NOMO-1 treated with dmso at 0.1 percent for 144 hours (cell line): ENCODE measurements around the gene VRK3.
"Not testable (repeated sequence)": the region's sequence is repeated elsewhere in the genome, so short reads cannot be mapped to it uniquely, and the experiment has no call there.

Experiments used
- DNase-seq: peaks from one replicate; lab custom pipeline; 2025; ENCODE audit not compliant: unreplicated experiment; lab: John Stamatoyannopoulos, UW

The VRK3 gene

DNA sequence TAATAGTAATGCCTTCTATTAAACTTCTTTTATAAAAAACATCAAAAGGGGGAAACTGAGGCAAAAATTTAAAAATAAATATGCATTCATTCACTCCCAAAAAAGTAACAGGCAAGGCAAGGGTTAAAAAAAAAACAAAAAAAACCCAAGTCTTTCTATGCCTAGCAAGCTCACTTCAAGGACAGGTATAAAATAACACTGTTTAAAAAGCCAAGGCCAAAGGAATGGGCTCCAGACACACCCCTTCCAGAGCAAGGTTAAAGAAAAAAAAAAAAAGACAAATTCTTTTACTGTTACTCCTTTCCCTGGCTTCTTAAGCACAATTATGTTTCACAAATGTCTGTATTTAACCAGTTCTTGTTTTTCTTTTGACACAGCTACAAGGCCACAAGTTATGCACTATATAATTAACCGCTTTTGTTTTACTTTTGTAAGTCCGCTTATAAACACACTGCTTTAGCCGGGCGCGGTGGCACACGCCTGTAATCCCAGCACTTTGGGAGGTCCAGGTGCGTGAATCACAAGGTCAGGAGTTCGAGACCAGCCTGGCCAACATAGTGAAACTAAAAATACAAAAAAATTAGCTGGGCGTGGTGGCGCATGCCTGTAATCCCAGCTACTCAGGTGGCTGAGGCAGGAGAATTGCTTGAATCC is 67.8 kb downstream of the VRK3 start:
- DNase-seq: no peak

DNA sequence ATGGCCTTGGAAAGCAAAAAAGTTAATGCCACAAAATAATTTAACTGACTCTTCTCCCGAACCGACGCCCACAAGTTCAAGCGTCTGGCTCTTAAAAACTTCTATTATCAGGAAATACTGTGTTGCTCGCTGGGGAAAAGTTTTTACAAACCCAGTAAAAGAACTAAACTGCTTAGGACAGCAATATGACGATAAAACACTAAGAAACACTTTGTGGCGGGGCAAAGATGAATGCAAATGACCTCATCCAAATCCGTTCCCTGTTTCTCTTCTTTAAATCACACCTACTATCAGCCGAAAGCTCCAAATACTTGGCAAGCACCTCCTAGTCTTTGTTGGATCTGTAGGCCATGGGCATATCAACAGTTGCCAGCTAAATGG is 69.1 kb downstream of the VRK3 start:
- no peak for DNase-seq

DNA sequence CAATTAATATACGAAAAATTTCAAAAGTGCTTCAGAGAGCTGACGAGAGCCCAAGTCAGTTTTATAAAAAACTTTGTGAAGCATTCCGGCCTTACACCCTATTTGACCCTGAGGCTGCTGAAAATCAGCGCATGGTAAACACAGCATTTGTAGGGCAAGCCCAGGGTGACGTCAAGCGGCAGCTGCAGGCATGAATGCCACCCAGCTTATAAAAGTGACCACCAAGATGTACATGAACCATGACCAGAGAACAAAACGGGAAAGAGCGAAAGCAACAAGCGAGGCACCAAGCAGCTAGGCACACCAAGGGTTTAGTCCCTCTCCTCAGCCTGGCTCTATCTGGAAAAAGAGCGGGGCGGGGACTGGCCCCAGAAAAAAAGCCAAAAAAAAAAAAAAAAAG is 70.2 kb downstream of the VRK3 start:
- DNase-seq: no peak

DNA sequence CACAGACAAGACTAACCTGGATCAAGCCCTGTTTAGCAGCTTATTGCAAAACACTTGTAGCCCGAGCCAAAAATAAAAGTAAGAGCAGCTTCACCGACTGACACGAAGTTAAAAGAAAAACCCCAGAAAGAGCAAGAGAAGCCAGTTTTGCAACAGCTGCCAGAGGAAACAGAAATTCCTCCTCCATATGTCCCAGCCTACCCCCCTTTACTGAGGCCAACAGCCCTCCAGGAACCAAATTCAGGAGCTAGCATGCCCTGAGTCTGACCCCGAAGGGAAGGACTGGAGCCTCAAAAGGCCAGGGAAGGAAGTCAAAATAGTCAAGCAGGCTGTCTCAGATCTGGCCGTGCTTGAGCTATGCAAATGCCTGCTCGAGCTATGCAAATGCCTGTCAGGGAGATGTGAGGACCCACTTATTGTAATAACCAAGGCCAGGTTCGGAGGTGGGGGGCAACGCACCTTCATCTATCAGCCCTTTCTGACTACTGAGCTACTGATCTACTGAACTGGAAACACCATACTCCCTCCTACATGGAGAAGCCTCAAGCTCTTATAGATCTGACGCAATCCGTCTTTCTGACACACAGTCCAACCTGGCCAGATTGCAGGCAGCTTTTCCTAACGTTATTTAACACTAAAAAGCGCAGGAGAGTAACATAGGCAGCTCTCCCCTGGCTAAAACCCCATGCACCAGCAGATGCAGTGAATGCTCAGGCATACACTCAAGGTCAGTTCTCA is 70.9 kb downstream of the VRK3 start:
- no peak for DNase-seq

DNA sequence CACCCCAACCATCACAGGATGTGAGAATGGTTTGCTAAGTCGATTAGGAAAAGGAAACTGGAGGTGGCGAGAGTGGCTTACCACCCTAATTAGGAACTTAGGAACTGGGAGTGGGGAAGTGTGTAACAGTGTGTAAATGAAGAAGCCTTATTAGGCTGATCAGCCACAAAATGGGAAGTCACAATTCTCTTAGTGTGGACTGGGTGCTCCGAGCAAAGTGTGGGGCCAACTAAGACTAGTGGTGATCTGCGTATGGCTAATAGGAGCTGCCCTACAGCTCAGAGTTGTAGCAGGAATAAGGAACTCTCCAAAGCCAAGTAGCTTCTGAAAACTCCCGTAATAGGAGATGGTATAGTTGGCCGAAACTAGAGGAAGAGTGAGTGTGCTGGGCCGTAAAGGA is 71.8 kb downstream of the VRK3 start:
- peak; percentile 44 for DNase-seq

DNA sequence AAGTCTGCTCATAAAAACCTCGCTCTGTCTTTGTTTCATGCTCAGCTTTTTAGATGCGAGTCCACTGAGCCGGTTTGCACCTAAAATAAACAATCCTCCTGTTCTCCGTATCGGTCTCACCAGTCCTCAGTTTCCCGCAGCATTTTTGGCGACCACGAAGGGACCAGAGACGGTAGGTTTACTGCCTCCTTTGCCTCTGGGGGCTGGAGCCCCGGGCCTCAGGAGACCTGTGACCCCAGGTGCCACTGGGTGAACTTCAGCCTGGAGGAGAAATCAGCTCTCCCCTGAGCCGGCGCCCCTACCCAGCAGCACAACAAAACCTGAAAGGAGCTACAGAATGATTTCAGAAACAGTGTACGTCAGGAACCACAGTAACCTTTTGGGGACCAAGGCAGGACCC is 72.3 kb downstream of the VRK3 start:
- no peak for DNase-seq

DNA sequence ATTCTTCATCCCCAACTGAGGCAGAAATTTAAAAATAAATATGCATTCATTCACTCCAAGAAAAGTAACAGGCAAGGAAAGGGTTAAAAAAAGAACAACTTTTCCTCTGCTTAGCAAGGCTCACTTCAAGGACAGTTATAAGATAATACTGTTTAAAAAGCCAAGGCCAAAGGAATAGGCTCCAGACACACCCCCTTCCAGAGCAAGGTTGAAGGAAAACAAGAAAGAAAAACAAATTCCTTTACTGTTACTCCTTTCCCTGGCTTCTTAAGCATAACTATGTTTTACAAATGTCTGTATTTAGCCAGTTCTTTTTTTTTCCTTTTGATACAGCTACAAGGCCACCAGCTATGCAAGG is 72.7 kb downstream of the VRK3 start:
- no peak for DNase-seq

DNA sequence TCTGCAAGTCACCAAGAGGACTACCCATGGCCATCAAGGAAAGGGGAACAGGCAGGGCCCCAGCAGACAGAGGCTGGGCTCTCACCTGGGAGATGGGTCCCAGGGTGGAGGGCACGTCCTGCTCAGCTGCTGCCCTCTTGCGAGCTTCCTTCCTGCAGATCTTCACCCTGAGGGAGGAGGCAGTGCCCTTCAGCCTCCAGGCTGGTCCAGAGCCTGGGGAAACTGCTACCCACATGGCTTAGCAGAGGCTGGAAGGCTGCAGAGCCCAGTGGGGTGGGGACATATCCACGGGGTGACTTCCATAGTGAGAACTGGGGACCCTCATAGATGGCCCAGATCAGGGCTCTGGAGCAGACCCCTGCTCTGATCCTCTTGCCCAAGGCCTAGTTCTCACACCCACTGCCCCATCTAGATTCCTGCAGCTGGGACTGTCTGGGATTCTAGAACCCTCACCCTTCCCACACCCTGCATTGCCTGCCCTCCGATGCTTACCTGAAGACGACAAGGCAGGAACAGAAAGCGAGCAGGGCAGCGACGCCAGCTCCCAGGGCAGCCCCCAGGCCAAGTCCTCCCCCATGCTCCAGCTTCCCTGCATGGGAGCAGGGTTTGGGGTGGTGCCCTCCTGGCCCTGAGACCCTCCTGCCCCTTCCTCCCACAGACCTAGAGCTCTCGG is 73.2 kb downstream of the VRK3 start:
- DNase-seq: no peak

DNA sequence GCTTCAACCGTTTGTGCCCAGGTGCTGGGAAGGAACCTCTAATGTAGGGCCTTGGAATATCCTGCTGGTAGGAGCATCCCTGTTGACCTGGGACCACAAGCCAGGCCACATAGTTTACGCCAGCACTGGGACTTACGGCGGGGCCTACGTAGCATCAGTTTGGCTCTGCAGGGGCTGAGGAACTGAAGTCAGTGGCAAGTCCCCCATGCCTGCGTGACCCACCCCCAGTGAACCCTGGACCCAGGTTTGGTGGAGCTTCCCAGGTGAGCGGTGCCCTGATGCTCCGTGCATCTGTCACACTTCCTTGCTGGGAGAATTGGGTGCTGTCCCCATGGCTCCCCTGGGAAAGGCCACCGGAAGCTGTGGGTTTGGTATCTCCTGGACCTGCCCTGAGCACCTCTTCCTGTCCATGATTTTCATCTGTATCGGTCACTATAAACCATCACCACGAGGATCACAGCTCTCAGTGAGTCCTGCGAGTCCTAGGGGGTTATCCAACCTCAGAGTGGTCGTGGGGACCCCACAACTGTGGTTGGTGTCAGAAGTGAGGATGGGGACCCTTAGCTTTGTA is 74.1 kb downstream of the VRK3 start:
- DNase-seq: no peak

DNA sequence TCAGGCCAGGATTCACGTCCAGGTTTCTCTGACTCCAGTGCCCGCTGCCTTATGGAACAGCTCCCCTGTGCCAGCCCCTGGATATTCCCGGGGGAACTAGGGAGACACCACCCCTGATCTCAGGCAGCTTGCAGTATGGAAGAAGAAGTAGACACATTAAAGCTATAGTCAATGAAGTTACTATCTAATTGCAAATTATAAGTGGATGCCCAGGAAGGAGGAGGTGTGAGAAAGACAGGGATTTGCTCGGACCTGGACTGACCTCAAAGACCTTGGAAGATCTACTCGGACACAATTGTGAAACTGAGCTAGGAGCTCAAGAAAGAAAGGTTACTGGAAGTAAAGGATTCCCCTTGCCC is 74.6 kb downstream of the VRK3 start:
- DNase-seq: no peak

DNA sequence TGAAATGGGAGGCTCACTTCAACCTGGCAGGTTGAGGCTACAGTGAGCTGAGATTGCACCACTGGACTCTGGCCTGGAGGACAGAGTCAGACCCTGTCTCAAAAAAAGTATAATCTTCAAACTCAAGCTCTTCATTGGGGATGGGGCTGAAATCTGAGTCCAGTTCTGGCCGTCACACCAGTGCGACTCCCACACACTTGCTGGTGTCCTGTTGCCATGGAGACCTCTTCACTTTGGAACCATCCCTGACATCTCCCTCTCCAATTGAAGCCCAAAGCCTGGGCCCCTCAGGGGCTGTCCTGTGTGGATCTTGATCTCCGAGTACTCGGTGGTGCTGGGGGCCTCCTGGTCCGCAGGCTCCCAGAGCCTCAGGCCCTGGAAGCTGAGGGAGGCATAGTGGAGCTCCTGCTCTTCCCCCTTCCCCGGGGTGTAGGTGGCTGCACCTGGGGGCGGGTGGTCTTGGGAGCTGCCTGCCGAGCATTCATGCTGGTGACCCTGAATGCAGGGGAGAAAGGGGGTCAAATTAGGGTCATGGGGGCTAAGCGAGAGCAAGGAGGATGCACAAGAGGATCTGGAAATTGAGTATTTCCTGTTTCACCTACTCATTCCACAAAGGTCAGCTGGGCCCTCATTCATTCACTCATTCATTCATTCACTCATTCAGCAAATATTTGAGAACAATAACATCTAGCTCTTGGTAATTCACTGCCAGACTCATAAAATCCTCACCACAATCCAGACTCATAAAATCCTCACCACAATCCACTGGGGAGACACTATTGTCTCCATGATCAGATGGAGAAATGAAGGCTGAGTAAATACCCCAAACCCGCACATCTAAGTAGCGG is 75.2 kb downstream of the VRK3 start:
- no peak for DNase-seq

DNA sequence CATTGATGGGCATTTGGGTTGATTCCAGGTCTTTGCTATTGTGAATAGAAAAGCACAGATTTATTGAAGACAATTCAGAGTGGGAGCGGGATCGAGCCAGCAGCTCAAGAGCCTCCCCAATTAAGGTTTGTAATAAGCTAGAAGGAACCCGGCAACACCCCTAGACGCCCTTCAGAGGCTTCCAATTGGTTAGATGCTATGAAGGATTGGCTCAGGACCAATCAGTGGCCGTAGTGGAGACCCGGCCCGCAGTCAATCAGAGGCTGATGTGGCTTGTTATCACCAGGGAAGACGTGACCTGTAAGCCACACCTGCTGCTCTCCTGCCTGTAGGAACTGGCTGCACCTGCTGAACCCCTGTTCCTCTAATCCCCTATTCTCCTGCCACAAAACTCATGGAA is 78.8 kb downstream of the VRK3 start:
- DNase-seq: no peak

DNA sequence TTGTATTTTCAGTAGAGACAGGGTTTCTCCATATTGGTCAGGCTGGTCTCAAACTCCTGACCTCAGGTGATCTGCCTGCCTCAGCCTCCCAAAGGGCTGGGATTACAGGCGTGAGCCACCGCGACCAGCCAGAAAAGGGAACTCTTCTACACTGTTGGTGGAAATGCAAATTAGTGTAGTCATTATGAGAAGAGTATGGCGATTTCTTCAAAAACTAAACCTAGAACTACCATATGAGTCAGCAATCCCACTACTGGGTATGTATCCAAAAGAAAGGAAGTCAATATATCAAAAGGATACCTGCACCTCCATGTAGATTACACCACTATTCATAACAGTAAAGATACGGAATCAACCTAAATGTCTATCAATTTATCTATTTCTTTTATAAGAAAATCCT is 80.6 kb downstream of the VRK3 start:
- not testable (repeated sequence) for DNase-seq

DNA sequence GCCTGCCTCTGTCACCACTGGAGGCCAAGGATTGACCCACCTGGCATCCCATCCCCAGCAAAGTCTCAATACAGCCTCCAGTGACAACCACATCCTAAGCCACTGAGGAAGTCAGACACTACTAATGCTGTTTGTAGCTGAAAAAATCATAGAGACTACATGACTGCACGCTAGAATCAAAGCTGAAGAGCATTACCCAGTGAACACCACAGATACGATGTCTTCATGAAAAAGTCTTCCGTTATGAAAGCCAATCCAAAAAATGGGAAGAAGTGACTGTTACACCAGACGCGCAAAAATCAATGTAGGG is 84.7 kb downstream of the VRK3 start:
- no peak for DNase-seq

DNA sequence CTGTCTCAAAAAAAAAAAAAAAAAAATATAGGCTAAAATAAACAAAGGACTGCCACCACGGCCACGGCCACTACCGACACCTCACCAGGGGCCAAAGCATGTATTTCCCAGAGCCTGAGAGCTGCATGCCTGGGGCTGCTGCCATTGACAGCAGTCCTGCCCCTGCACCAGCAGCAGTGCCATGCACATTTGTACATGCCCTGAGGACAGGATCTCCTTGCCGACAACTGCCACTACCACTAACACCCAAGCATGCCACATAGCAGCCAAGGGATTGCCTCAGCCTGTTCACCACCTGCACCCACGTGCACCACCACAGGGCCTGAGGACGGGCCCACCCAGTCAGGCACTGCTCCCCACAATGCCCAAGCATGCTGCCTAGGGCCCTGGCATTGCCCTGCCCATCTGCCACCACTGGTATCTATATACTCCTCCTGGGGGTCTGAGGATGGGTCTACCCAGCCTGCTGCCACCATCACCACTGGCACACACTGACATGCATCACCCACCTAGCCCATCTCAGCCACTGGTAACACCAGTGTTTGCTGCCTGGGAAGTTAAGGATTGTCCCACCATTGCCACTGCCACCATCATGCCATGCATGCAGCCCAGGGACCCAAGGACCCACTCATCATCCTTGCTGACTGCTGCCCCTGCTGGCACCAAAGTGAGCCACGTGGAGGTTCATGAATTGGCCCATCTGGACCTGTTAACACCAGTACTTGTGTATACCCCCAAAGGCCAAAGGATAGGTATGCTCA is 85.3 kb downstream of the VRK3 start:
- DNase-seq: no peak

DNA sequence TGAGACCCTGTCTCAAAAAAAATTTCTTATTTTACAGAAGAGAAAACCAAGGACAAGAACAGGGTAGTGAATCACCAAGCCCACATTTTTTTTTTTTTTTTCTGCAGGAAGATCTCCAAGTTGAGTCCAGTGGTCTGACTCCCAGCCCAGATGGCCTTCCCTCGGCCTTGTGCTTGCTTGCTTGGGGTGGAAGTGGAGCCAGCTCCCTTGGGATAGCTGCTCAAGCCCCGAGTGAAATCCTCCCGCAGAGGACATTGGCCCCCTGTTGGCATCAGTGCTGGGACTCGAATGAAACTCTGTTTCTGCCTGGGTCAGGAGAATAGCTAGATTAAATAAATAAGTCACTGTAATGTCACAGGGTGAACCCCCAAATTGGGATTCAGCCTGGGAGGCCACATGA is 86.5 kb downstream of the VRK3 start:
- no peak for DNase-seq

DNA sequence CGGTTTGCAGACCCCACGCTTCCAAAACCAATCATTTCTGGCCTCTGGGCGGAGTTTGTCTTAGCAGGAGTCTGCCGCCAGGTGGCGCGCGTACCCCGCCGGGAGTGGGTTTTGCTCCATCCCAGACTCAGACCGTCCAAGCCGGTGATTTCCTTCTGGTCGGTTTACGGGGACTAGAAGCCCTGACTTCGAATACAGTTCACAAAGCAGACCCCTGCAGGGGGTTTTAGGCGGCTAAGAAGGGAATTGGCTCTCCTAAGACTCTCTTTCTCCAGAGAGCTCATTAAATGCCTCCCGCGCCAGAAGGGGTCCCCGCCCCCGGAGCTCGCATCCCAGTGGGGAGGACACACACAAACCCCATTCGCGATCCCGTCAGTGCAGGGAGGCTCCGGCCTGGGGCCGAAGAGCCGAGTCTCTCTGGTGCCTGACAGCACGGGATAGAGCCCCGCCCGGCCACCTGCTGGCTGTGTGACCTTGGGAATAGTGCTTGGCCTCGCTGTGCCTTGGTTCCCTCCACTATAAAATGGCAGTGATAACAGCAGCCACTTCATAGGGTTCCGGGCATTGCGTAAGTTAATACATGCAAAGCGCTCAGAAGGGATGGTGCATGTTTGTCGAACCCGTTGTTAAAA is 87.3 kb downstream of the VRK3 start:
- peak; percentile 41 for DNase-seq

DNA sequence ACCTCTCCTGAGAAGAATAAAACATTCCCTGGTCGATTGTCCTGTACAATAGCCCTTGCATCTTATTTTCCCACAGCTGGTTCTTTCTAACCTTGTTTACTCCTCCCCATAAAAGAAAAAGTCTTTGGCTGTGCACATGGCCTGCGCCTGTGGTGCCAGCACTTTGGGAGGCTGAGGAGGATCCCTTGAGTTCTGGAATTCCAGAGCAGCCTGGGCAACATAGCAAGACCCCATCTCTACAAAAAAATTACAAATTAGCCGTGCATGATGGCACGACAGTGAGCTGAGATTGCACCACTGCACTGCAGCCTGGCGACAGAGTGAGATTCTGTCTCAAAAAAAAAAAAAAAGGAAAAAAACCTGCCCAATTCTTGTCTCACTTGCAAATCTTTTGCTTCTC is 88.6 kb downstream of the VRK3 start:
- no peak for DNase-seq

DNA sequence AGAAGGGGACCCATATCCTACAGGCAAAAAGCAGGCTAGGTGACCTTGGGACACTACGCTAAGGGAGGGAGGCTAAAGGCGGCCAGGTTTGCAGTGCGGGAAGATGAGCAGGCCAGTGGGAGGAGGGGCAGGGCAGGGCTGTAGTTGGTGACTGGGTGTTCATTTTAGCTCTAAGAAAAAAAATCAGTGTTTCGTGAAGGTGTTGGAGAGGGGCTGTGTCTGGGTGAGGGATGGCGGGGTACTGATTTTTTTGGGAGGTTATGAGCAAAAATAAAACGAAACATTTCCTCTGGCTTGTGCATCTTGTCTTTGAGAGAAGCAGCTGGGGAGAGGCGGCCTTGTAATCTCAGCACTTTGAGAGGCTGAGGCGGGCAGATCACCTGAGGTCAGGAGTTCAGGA is 91.5 kb downstream of the VRK3 start:
- DNase-seq: no peak

DNA sequence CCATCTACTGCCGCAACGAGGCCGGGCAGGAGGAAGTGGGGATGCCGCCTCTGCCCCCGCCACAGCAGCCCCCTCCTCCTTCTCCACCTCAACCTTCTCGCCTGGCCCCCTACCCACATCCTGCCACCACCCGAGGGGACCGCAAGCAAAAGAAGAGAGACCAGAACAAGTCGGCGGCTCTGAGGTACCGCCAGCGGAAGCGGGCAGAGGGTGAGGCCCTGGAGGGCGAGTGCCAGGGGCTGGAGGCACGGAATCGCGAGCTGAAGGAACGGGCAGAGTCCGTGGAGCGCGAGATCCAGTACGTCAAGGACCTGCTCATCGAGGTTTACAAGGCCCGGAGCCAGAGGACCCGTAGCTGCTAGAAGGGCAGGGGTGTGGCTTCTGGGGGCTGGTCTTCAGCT is 92.4 kb downstream of the VRK3 start:
- DNase-seq: no peak
